GM19193 (cell line): ENCODE measurements around the gene KIAA0753.

ENCODE experiments used
- POLR2A ChIP-seq: IDR thresholded peaks from 4 replicates; pipeline ENCODE4 v1.6.1; 2011; ENCODE audit not compliant: insufficient read depth, insufficient read length; ENCODE audit errors: extremely low read depth

KIAA0753 gene

DNA sequence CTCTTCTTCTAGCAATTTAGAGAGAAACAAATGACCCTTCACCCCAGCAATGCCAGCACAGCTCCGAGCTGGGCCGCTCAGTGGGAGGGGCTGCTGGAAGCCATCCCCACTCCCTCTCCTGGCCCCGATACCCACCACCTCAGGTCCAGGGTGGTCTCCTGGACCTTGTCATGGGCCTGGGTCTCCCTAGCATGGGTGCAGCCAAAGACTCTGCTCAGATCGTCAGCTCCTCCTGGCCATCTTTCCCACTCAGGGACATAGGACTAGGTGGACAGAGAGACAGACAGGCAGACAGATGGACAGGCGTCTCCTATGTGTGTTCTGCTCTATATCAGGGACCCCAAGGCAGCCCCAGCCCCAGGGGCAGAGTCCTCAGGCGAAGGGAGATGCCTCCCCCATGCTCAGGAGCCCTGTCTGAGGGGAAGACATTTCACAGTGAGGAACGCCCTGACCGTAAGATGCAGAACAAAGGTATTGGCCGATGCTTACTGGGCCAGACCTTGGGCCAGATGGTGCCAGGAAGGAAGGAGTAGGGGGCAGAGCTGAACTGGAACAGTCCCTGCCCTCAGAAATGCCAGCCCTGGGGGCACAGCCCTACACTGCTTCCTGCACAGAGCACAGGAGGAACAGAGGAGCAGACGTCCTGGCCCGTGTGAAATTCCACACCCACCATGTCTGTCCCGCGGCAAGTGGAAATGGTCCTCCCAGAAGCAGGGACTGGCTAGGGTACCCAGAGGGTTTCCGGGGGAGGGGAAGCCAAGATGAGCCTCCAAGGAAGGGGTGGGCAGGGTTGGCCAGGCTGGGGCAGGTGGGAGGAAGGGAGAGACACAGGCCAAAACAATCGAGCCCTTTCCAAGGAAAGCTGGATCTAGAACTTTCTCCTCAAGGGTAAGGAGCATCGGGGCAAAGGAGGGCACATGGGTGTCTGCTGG lies 97.2 kb downstream of the KIAA0753 start:
- no peak for TF ChIP-seq POLR2A

DNA sequence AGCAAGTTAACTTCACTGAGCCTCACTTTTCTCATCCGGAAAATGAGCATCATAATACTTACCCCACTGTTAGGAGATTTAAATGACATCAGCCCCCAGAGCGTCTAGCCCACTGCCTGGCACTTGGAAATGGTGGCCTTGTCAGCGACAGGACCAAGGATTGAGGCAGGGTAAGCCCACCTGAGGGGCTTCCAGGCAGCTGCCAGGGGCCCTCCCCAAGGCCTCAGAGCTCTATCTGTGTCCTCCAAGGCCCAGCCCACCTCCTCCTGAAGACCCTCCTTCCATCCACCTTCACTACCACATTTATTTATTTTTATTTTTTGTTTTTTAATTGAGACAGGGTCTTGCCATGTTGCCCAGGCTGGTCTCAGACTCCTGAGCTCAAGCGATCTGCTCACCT lies 97.9 kb downstream of the KIAA0753 start:
- TF ChIP-seq POLR2A, result no peak

DNA sequence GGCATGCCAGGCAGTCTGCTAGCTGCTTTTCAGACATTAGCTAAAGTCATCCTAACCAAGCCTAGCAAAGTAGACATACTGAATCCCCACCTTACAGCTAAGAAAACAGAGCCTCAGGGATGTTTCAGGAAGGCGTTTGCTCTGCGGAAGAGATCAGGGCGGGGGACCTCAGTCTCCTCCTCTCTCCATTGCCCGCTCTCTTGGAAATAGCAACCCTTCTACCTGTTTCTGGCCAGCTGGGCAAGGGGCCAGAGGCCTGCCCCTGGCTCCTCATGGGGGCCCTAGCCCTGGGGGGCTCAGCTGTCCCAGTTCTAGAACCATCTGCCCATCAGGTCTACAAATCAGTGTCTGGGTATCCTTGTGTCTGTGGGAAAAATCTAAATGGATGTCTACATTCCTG lies 98.6 kb downstream of the KIAA0753 start:
- no peak for TF ChIP-seq POLR2A

DNA sequence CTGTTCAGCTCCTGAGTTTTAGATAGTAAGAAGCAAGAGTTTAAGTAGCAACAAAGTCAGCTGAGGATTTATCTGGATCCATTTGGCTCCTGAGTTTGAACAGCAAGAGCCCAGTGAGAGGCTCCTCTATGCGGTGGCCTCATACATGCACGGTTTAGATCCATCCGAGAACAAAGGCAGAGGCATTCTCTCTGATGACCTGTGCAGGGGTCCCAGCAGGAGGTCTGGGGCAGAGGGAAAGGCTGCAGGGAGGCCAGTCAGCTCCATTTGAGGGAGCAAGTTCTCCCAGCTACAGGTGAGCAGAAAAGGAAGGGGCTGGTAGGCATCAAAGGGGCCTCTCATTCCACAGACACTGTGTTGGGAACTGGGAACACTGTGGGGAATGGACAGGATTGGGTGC lies 100.6 kb downstream of the KIAA0753 start:
- no peak for TF ChIP-seq POLR2A

DNA sequence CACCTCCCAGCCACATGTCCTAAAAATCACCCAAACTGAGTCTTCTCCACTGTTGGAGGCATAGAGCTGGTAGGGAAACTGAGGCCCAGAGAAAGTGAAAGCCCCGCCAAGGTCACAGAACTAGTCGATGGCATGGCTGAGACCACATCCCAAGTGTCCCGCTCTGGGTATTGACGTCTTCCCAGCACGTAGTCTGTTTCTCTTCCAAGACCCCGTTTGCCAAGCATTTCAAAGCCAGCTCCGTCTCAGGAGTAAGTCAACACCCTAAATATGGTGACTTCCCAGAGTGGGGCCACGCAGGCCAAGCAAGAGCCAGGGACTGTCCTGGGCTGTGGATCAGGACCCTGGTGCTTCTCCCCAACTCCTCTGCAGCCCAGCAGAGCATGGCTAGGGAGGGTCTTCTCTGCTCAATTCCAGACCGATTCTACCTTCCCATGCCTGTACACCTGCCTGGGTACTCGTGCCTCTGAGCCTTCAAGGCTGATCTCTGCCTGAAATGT lies 103.9 kb downstream of the KIAA0753 start:
- TF ChIP-seq POLR2A, result no peak

DNA sequence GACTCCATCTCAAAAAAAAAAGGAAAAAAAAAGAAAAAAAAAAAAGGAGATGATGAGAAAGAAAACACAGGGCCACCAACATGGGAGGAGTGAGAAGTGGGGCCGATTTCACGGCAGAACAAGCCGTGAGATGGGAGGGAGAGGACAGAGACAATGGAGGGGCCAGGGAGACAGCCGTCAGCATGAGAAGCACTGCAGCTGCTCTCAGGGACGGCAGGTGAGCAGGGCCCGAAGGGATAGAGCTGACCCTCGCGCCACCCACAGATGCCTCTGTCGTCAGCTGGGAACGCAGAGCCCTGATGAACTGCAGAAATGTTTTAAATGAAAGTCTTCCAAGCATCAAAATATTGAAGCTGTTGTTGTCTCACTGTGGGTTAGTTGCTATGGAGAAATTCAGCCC lies 104.5 kb downstream of the KIAA0753 start:
- TF ChIP-seq POLR2A, result no peak

DNA sequence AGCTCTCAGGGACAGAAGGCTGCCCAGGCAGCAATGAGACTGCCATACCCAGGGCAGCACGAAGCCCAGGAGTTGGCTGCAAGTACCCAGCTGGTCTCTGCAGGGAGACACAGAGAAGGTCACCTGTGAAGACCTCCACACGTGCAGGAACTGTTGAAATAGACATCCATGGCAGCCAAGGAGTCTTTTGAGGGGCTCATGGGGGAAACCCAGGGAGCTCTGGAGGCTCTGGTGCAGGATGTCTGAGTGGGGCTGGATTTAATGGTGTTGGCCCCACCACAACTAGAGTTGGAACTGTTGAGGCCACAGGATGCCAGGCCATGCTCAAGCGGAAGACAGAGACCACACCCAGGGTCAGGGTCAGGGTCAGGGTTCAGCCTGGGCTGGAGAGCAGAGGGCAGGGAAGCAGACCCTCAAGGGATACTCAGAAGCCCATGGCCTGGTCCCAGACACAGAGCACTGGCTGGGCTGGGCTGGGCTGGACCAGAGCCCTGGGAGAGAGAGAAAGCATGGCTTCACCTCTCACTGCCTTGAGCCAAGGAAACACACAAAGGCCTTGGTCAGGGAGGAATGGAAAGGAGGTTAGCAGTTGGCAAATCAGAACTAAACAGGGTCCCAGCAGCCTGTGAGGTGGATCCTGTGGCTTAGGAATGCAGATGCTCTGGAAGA lies 105.5 kb downstream of the KIAA0753 start:
- no peak for TF ChIP-seq POLR2A

DNA sequence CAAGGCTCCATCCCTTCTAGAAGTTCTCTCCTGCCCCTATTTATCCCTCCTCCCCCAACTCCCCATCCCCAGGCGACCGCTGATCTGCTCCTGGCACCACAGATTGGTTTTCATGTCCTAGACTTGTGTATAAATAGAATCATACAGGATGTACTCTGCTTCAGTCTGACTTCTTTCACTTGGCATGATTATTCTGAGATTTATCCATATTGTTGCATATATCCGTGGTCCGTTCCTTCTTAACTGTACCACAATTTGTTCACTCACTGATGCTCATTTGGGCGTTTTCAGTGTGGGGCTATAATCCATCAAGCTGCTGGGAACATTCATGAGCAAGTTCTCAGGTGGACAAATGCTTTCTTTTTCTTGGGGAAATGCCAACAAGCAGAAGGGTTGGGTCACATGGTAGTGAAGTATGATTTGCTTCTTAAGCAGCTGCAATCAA lies 108.0 kb downstream of the KIAA0753 start:
- no peak for TF ChIP-seq POLR2A

DNA sequence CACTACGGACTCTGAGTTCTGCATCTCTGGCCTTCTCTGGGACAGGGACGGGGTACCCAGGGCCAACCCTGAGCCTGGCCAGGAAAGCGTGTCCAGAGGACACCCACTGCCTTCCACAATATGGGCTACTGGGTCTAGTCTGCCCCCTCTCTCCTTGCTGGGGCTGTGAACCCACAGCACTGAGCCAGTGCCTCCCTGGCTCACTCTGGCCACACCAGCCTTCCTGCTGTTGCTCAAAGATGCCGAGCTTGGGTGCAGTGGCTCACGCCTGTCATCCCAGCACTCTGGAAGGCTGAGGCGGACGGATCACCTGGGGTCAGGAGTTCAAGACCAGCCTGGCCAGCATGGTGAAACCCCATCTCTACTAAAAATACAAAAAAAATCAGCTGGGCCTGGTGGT lies 108.9 kb downstream of the KIAA0753 start:
- TF ChIP-seq POLR2A, result no peak

DNA sequence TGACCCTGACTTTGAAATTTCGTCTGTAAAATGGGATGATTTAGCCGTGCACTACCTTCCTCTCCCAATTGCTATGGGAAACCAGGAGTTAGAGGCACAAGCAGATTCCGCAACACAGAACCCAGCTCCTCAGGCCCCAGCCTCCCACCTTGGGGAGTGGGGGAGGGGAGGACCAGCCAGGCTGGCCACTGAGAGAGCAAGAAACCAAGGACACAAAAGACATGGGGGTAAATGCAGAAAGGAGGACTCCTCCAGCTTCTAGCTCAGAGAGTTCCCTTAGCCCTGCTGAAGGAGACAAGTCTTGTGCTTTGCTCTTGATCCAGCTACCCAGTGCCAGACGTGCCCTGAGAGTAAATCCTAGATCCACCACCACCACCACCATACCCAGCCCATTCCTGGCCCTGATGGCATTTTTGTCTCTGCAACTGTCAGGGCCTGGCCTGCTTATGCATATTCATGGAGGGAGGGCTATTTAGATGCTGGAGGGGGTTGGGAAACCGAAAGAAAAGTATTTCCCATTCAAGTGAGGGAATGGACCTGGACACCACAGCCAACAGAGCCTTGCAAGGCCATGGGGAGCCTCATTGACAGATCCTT lies 110.1 kb downstream of the KIAA0753 start:
- TF ChIP-seq POLR2A, result no peak

DNA sequence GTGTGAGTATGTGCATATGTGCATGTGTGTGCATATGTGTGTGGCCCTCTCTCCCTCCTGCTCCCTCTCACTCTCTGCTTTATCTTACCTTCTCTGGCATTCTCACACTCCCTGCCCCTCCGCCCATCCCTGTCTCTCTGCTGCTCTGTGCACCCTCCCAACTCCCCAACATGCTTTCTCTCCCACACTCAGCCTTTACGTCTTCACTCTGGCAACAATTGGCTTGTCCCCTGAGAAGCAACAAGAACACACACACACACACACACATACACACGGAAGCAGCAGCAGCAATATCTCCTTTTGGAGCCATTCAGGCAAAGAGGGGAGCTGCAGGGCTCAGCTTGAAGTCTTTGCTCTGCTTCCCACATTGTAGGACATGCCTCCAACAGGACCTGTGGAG lies 112.0 kb downstream of the KIAA0753 start:
- TF ChIP-seq POLR2A, result no peak
